ENCODE results near the gene EHMT1. TPM values are rescaled to one million over a fixed set of nuclear protein-coding genes. Genes with fewer than 3 reads are reported as not detected.

Gene EHMT1
- total RNA-seq, 1 experiment from 2014 or later, result 35.9 TPM

- no peaks in the 10 kb centered on the region for H3K9me2 ChIP-seq (replicated peaks; ENCODE audit: insufficient read depth, low read length)
- peaks cover 6% of the 10 kb centered on the region for H3K9me3 ChIP-seq (ENCODE audit: low read length)
- no peak overlapping the region for H3K9ac ChIP-seq (ENCODE audit: low read length)
- H3K27me3 ChIP-seq (ENCODE audit: low read length), result no peaks in the 10 kb centered on the region
- H2AFZ ChIP-seq (ENCODE audit: low read length), result no peak overlapping the region
- H3K27ac ChIP-seq (ENCODE audit: low read length), result no peak overlapping the region
- no peak overlapping the region for H3K4me2 ChIP-seq (ENCODE audit: low read depth, low read length, poor library complexity, severe bottlenecking)
- DNase-seq, result no peak
- no peaks in the 10 kb centered on the region for H4K20me1 ChIP-seq (ENCODE audit: insufficient read depth, low read depth, low read length)
- peaks cover 5% of the 10 kb centered on the region for H3K4me1 ChIP-seq (ENCODE audit: low read length)
- H3K4me3 ChIP-seq (ENCODE audit: low read length), result no peak overlapping the region
- peaks cover 7% of the 10 kb centered on the region; the same call in 1 of the 2 replicates for H3K79me2 ChIP-seq (ENCODE audit: low read length)
- peaks cover 17% of the 10 kb centered on the region for H3K36me3 ChIP-seq (ENCODE audit: insufficient read depth, low read length)
These were observed 120.8 kb downstream of the EHMT1 start for GRCh38 chr9:137739371-137740309.

- no peak for DNase-seq
- Histone ChIP-seq H3K27ac (ENCODE audit: low read length) (no peak overlapping the region), H2AFZ (ENCODE audit: low read length) (no peak overlapping the region), H3K9ac (ENCODE audit: low read length) (no peak overlapping the region), H3K36me3 (ENCODE audit: insufficient read depth, low read length) (peaks cover 10% of the 10 kb centered on the region), H4K20me1 (ENCODE audit: insufficient read depth, low read depth, low read length) (no peaks in the 10 kb centered on the region), H3K9me3 (ENCODE audit: low read length) (no peaks in the 10 kb centered on the region), H3K9me2 (replicated peaks; ENCODE audit: insufficient read depth, low read length) (no peaks in the 10 kb centered on the region), H3K4me2 (ENCODE audit: low read depth, low read length, poor library complexity, severe bottlenecking) (no peak overlapping the region), H3K27me3 (ENCODE audit: low read length) (no peaks in the 10 kb centered on the region), H3K79me2 (ENCODE audit: low read length) (peaks cover 7% of the 10 kb centered on the region; the same call in 1 of the 2 replicates), H3K4me3 (ENCODE audit: low read length) (no peak overlapping the region), H3K4me1 (ENCODE audit: low read length) (peaks cover 11% of the 10 kb centered on the region)
These were observed 121.5 kb downstream of the EHMT1 start for GRCh38 chr9:137740312-137740711.

DNA sequence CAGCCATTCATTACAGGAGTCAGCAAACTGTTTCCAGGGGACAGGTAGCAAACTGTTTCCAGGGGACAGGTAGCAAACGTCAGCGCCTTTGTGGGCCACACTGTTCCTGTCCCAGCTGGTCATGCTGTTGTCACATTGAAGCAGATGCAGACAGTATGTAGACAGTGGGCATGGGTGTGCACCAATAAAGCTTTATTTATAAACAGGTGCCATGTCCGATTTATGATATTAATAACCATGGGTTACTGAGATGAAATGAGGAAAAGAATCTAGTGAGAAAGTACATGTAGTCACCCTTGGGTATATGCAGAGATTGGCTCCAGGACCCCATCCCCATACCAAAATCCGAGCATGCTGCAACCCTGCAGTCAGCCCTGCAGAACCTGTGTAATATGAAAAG lies 122.5 kb downstream of the EHMT1 start:
- no peaks in the 10 kb centered on the region for H3K9me3 ChIP-seq (ENCODE audit: low read length)
- no peaks in the 10 kb centered on the region for H3K9me2 ChIP-seq (replicated peaks; ENCODE audit: insufficient read depth, low read length)
- H3K79me2 ChIP-seq (ENCODE audit: low read length), result peaks cover 6% of the 10 kb centered on the region; the same call in 1 of the 2 replicates
- no peak overlapping the region for H3K4me3 ChIP-seq (ENCODE audit: low read length)
- no peak overlapping the region for H3K9ac ChIP-seq (ENCODE audit: low read length)
- no peak overlapping the region for H3K27ac ChIP-seq (ENCODE audit: low read length)
- no peak overlapping the region for H3K4me2 ChIP-seq (ENCODE audit: low read depth, low read length, poor library complexity, severe bottlenecking)
- peaks cover 11% of the 10 kb centered on the region; the same call in 1 of the 2 replicates for H3K36me3 ChIP-seq (ENCODE audit: insufficient read depth, low read length)
- H4K20me1 ChIP-seq (ENCODE audit: insufficient read depth, low read depth, low read length), result no peaks in the 10 kb centered on the region; the same call in 1 of the 2 replicates
- no peak for DNase-seq
- H3K4me1 ChIP-seq (ENCODE audit: low read length), result peaks cover 15% of the 10 kb centered on the region
- H2AFZ ChIP-seq (ENCODE audit: low read length), result no peak overlapping the region
- H3K27me3 ChIP-seq (ENCODE audit: low read length), result no peaks in the 10 kb centered on the region

DNA sequence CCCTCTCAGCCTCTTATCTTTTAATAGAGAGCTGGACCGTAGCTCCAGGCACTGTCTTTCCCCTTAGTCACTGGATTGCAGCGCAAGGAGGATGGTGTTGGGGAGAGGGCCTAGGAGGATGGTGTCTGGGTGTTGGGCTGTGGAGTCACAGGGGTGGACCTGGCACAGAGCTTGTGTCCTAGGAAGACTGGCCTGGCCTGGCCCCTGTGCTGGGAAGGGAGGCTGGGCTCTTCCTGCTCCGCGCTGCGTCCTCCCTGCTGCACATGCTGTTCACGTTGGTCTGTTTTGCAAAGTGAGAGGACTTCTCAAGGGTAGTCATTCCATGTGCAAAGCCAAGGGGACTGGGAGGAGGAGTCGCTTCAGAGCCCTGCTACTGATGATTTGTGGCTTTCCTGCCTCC lies 123.9 kb downstream of the EHMT1 start:
- no peak overlapping the region for H3K27ac ChIP-seq (ENCODE audit: low read length)
- 0 out of 2 replicates have a peak, but pooled peaks cover 5% of the 10 kb centered on the region for H3K79me2 ChIP-seq (ENCODE audit: low read length)
- no peak overlapping the region for H2AFZ ChIP-seq (ENCODE audit: low read length)
- peaks cover 15% of the 10 kb centered on the region for H3K4me1 ChIP-seq (ENCODE audit: low read length)
- no peaks in the 10 kb centered on the region; the same call in 1 of the 2 replicates for H4K20me1 ChIP-seq (ENCODE audit: insufficient read depth, low read depth, low read length)
- H3K9me2 ChIP-seq (replicated peaks; ENCODE audit: insufficient read depth, low read length), result no peaks in the 10 kb centered on the region
- no peaks in the 10 kb centered on the region for H3K27me3 ChIP-seq (ENCODE audit: low read length)
- H3K9me3 ChIP-seq (ENCODE audit: low read length), result no peaks in the 10 kb centered on the region
- H3K36me3 ChIP-seq (ENCODE audit: insufficient read depth, low read length), result peaks cover 20% of the 10 kb centered on the region; the same call in 1 of the 2 replicates
- H3K9ac ChIP-seq (ENCODE audit: low read length), result no peak overlapping the region
- DNase-seq, result no peak
- no peak overlapping the region for H3K4me2 ChIP-seq (ENCODE audit: low read depth, low read length, poor library complexity, severe bottlenecking)
- H3K4me3 ChIP-seq (ENCODE audit: low read length), result no peak overlapping the region

GRCh38 chr9:137743695-137744094 lies 124.9 kb downstream of the EHMT1 start:
- H3K27ac ChIP-seq (ENCODE audit: low read length), result no peak overlapping the region
- DNase-seq, result no peak
- H3K4me1 ChIP-seq (ENCODE audit: low read length), result peaks cover 15% of the 10 kb centered on the region

GRCh38 chr9:137744632-137745183 lies 125.9 kb downstream of the EHMT1 start:
- Histone ChIP-seq H3K4me1 (ENCODE audit: low read length) (peaks cover 15% of the 10 kb centered on the region), H3K4me3 (ENCODE audit: low read length) (no peak overlapping the region), H3K36me3 (ENCODE audit: insufficient read depth, low read length) (peaks cover 23% of the 10 kb centered on the region; the same call in 1 of the 2 replicates), H3K79me2 (ENCODE audit: low read length) (peaks cover 18% of the 10 kb centered on the region; the same call in 1 of the 2 replicates), H3K27ac (ENCODE audit: low read length) (peak overlapping the region; percentile 39; the same call in 1 of the 2 replicates), H3K9me2 (replicated peaks; ENCODE audit: insufficient read depth, low read length) (no peaks in the 10 kb centered on the region), H4K20me1 (ENCODE audit: insufficient read depth, low read depth, low read length) (no peaks in the 10 kb centered on the region; the same call in 1 of the 2 replicates), H2AFZ (ENCODE audit: low read length) (no peak overlapping the region), H3K9ac (ENCODE audit: low read length) (no peak overlapping the region), H3K9me3 (ENCODE audit: low read length) (no peaks in the 10 kb centered on the region), H3K27me3 (ENCODE audit: low read length) (no peaks in the 10 kb centered on the region), H3K4me2 (ENCODE audit: low read depth, low read length, poor library complexity, severe bottlenecking) (no peak overlapping the region)
- no peak for DNase-seq

More at GRCh38 chr9:137743695-137744094, 124.9 kb downstream of the EHMT1 start:
- Histone ChIP-seq H2AFZ (ENCODE audit: low read length) (no peak overlapping the region), H4K20me1 (ENCODE audit: insufficient read depth, low read depth, low read length) (no peaks in the 10 kb centered on the region; the same call in 1 of the 2 replicates), H3K9me2 (replicated peaks; ENCODE audit: insufficient read depth, low read length) (no peaks in the 10 kb centered on the region), H3K27me3 (ENCODE audit: low read length) (no peaks in the 10 kb centered on the region), H3K4me2 (ENCODE audit: low read depth, low read length, poor library complexity, severe bottlenecking) (no peak overlapping the region), H3K9ac (ENCODE audit: low read length) (no peak overlapping the region), H3K9me3 (ENCODE audit: low read length) (no peaks in the 10 kb centered on the region), H3K4me3 (ENCODE audit: low read length) (no peak overlapping the region), H3K79me2 (ENCODE audit: low read length) (peaks cover 14% of the 10 kb centered on the region; the same call in 1 of the 2 replicates), H3K36me3 (ENCODE audit: insufficient read depth, low read length) (peaks cover 20% of the 10 kb centered on the region; the same call in 1 of the 2 replicates)

- peaks cover 15% of the 10 kb centered on the region for H3K4me1 ChIP-seq (ENCODE audit: low read length)
- H2AFZ ChIP-seq (ENCODE audit: low read length), result no peak overlapping the region
- peak overlapping the region; percentile 10 for H3K4me2 ChIP-seq (ENCODE audit: low read depth, low read length, poor library complexity, severe bottlenecking)
- peak; percentile 44 for DNase-seq
- no peaks in the 10 kb centered on the region for H3K9me3 ChIP-seq (ENCODE audit: low read length)
- H3K9ac ChIP-seq (ENCODE audit: low read length), result no peak overlapping the region
- H3K9me2 ChIP-seq (replicated peaks; ENCODE audit: insufficient read depth, low read length), result no peaks in the 10 kb centered on the region
- H3K27ac ChIP-seq (ENCODE audit: low read length), result no peak overlapping the region
- H3K36me3 ChIP-seq (ENCODE audit: insufficient read depth, low read length), result peaks cover 30% of the 10 kb centered on the region; the same call in 1 of the 2 replicates
- no peaks in the 10 kb centered on the region; the same call in 1 of the 2 replicates for H4K20me1 ChIP-seq (ENCODE audit: insufficient read depth, low read depth, low read length)
- H3K79me2 ChIP-seq (ENCODE audit: low read length), result peaks cover 20% of the 10 kb centered on the region
- no peaks in the 10 kb centered on the region for H3K27me3 ChIP-seq (ENCODE audit: low read length)
- no peak overlapping the region for H3K4me3 ChIP-seq (ENCODE audit: low read length)
These were observed 126.8 kb downstream of the EHMT1 start for GRCh38 chr9:137745541-137745991.

DNA sequence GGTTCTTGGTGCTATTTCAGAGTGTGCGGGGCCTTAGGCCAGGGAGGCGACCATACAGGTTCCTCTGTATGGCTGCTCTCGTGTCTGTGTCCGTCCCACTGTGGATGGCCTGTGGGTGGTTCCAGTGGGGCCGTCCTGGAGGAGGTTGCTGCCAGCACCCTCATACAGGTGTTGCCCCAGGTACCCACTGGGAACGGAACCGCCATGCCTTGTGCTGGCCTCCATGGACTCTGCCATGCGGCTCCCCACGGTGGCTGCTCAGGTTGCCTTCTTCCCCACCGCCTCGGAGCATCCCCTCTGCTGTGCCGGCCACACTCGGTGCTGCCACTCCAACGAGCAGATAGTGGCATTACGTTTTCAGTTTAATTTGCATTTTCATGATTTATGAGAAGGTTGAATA lies 129.5 kb downstream of the EHMT1 start:
- no peak overlapping the region for H2AFZ ChIP-seq (ENCODE audit: low read length)
- no peak overlapping the region for H3K9ac ChIP-seq (ENCODE audit: low read length)
- peaks cover 24% of the 10 kb centered on the region for H3K79me2 ChIP-seq (ENCODE audit: low read length)
- no peaks in the 10 kb centered on the region; the same call in 1 of the 2 replicates for H4K20me1 ChIP-seq (ENCODE audit: insufficient read depth, low read depth, low read length)
- peaks cover 44% of the 10 kb centered on the region for H3K36me3 ChIP-seq (ENCODE audit: insufficient read depth, low read length)
- H3K27ac ChIP-seq (ENCODE audit: low read length), result no peak overlapping the region
- no peak overlapping the region for H3K4me2 ChIP-seq (ENCODE audit: low read depth, low read length, poor library complexity, severe bottlenecking)
- H3K27me3 ChIP-seq (ENCODE audit: low read length), result no peaks in the 10 kb centered on the region
- H3K9me2 ChIP-seq (replicated peaks; ENCODE audit: insufficient read depth, low read length), result no peaks in the 10 kb centered on the region
- peaks cover 15% of the 10 kb centered on the region for H3K4me1 ChIP-seq (ENCODE audit: low read length)
- H3K9me3 ChIP-seq (ENCODE audit: low read length), result no peaks in the 10 kb centered on the region
- no peak for DNase-seq
- H3K4me3 ChIP-seq (ENCODE audit: low read length), result no peak overlapping the region

Data from Karpas-422 (cell line).